Common myeloid progenitor, CD34-positive (primary cell): Measurements from ENCODE around the gene TAPBP.

Experiments used
- CTCF ChIA-PET: fragments of 350-600 bp; sonication (Branson Sonifier 250); formaldehyde crosslinking; loops from one replicate; lab custom pipeline; 2021; ENCODE audit warnings: antibody characterized with exemption; lab: Charles Lee
- POLR2A ChIA-PET: fragments of 350-600 bp; sonication (Branson Sonifier 250); formaldehyde crosslinking; loops from one replicate; lab custom pipeline; 2021; ENCODE audit warnings: antibody characterized with exemption; lab: Charles Lee
- DNase-seq, 3 donors: peaks; one replicate each; pipeline versions ENCODE4 v3.0.0 to v3.0.0-alpha.2; 2013
- H3K27ac ChIP-seq, 2 experiments: 1 replicate in 1 of 2; 2 replicates in 1 of 2; pipeline ENCODE4 v1.7.0; 2013; ENCODE audit warnings: inconsistent platforms in 2 of 2, low read length in 2 of 2, mild to moderate bottlenecking in 2 of 2, low read depth in 1 of 2, moderate library complexity in 1 of 2; ENCODE audit not compliant: severe bottlenecking in 2 of 2, insufficient read depth in 1 of 2, poor library complexity in 1 of 2
- H3K27me3 ChIP-seq, 5 experiments: replicated peaks in 2 of 5; 1 replicate in 3 of 5; 2 replicates in 2 of 5; pipeline versions ENCODE4 v1.6.1 to v1.7.0; 2013; ENCODE audit warnings: low read length in 4 of 5, mild to moderate bottlenecking in 2 of 5, moderate library complexity in 2 of 5, inconsistent platforms in 1 of 5; ENCODE audit not compliant: insufficient read depth in 5 of 5, control insufficient read depth in 4 of 5
- H3K36me3 ChIP-seq, 4 experiments: 1 replicate in 2 of 4; 2 replicates in 2 of 4; pipeline versions ENCODE4 v1.6.1 to v1.7.0; 2013; ENCODE audit warnings: low read length in 3 of 4, control low read depth in 1 of 4, mild to moderate bottlenecking in 1 of 4; ENCODE audit not compliant: control insufficient read depth in 4 of 4, insufficient read depth in 4 of 4
- H3K4me1 ChIP-seq, 4 experiments: 1 replicate in 3 of 4; 2 replicates in 1 of 4; pipeline versions ENCODE4 v1.6.1 to v1.7.1; 2013; ENCODE audit warnings: low read length in 3 of 4, mild to moderate bottlenecking in 3 of 4, control low read depth in 1 of 4, inconsistent platforms in 1 of 4, moderate library complexity in 1 of 4; ENCODE audit not compliant: control insufficient read depth in 4 of 4, insufficient read depth in 4 of 4; ENCODE audit errors: control extremely low read depth in 1 of 4
- H3K4me3 ChIP-seq, 7 experiments: 1 replicate in 4 of 7; 2 replicates in 3 of 7; pipeline versions ENCODE4 v1.5.1 to v1.7.0; 2013; ENCODE audit warnings: mild to moderate bottlenecking in 7 of 7, low read length in 6 of 7, moderate library complexity in 6 of 7, inconsistent platforms in 2 of 7, low read depth in 2 of 7, control low read depth in 1 of 7; ENCODE audit not compliant: insufficient read depth in 4 of 7, control insufficient read depth in 1 of 7; ENCODE audit errors: extremely low read depth in 1 of 7
- H3K9me3 ChIP-seq, 5 experiments: 1 replicate in 4 of 5; 2 replicates in 1 of 5; pipeline versions ENCODE4 v1.6.1 to v1.7.1; 2013; ENCODE audit warnings: low read length in 4 of 5, mild to moderate bottlenecking in 2 of 5, inconsistent platforms in 1 of 5, low read depth in 1 of 5, moderate library complexity in 1 of 5; ENCODE audit not compliant: control insufficient read depth in 4 of 5, insufficient read depth in 2 of 5; ENCODE audit errors: control extremely low read depth in 1 of 5
- WGBS: methylation state at CpG from one replicate; pipeline ENCODE4 v1.1.5; 2013; ENCODE audit not compliant: insufficient coverage; 5-methylcytosine and 5-hydroxymethylcytosine counted together

The TAPBP gene

DNA sequence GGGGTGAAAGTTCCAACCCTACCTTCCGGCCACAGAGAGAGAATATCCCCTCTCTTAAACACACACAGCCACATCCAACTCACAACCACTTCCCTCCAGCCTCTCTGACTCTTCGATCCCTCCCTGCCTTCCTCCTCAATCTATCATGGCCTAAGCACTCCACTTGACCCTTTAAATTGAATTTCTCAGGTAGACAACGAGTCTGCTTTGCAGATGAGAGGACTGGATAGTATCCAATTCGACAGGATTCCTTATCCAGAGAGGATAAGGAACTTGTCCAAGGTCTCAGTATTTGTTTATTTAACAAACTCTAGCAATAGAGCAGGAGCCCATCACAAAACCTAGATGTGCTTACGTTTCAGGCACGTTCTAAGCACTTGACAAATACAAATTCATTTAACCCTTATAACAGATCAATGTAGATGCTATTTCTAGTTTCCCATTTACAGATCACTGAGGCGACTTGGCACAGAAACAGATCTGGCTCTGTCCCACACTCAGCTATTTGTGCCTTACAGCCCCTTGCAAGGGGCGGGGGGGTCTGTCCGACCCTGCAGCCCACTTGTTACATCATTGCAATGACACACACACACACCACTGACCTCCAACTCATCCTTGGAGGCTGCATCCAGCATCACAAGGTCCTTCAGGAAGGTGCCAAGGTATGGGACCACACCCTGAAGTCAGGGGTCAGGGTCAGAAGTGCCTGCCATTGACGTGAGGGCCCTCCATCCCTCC, 19.6 kb downstream of the TAPBP start:
- CTCF ChIA-PET: interaction anchor here (5.8 kb wide), 1 partner anchor 14 kb away, joined by 96 read pairs; the partner anchor contains the start of gene B3GALT4
- Histone ChIP-seq H3K4me1 (peaks cover 0 to 32% (median 26%) of the 10 kb centered on the region in 4 experiments), H3K27me3 (no peaks in the 10 kb centered on the region), H3K9me3 (no peaks in the 10 kb centered on the region), H3K36me3 (peaks cover 9 to 66% (median 50%) of the 10 kb centered on the region in 4 experiments), H3K4me3 (no peak overlapping the region), H3K27ac (no peak overlapping the region)
- POLR2A ChIA-PET: no interaction called here
- no peak for DNase-seq
- 98% methylated on average over 7 of the region's 10 CpGs for WGBS

DNA sequence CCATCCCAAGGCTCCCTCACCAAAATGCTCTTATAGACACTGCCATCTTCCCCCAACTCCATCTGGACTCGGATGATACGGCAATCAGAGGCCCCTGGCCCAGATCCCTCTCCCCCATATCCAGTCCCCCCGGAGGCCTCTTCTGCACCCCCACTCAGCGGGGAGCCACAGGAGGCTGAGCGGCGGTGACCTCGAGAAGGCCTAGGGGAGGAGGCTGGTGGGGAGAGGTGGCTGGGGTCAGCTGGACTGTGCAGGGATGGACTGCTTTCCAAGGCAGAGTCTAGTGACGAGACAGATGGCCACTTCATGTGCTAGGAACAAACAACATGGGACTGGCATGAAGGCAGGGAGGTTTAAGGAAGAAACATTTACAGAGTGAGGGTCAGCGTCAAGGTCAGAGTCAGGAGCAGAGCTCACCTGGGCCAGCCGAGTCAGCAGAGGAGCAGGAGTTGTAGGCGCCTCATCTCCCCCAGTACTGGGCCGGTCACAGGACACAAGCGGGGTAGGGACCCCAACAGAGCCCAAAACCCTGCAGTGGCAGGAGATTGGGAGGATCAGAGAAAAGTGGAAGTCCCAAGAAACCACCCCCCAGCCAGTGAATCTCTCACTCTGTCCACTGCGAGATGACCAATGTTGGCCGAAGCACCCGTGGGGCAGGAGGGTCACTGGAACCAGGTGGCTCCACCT, 20.7 kb downstream of the TAPBP start:
- DNase-seq: no peak
- ChIA-PET CTCF (interaction anchor here (0.6 to 6.3 kb wide), 3 partner anchors 12 to 16 kb away, joined by 3 to 53 read pairs (median 5); partner anchors contain the start of gene B3GALT4), POLR2A (no interaction called here)
- Histone ChIP-seq H3K36me3 (peaks cover 9 to 68% (median 50%) of the 10 kb centered on the region in 4 experiments), H3K4me3 (no peak overlapping the region), H3K27ac (no peak overlapping the region), H3K9me3 (no peaks in the 10 kb centered on the region), H3K4me1 (peaks cover 0 to 35% (median 30%) of the 10 kb centered on the region in 4 experiments), H3K27me3 (no peaks in the 10 kb centered on the region)
- WGBS: 99% methylated on average over 9 of the region's 16 CpGs

DNA sequence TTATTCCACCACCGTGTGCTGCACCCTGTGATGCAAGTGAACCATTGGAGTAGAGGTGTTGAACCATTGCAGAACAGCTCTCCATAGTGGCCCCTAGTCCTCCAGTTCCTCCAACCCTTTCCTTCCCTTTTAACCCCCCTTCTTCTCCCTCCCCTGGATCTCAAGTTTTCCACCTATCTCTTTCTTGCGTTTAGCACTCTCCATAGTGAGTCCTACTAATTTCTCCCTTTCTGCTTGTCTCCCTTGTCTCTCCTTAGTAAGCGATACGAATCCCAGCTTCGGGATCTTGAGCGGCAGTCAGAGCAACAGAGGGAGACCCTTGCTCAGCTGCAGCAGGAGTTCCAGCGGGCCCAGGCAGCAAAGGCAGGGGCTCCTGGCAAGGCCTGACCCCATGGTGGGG, 23.4 kb downstream of the TAPBP start:
- Histone ChIP-seq H3K9me3 (no peaks in the 10 kb centered on the region), H3K36me3 (peaks cover 8 to 70% (median 54%) of the 10 kb centered on the region in 4 experiments), H3K4me1 (peaks cover 0 to 31% (median 23%) of the 10 kb centered on the region in 4 experiments), H3K27me3 (no peaks in the 10 kb centered on the region), H3K4me3 (peak overlapping the region in 5 of 7 experiments; percentile 74 to 98 (median 84)), H3K27ac (peak overlapping the region in 1 of 2 experiments; percentile 93)
- ChIA-PET CTCF (interaction anchor here (1.0 to 6.3 kb wide), 6 partner anchors 8 to 18 kb away, joined by 3 to 53 read pairs (median 6); partner anchors contain the start of genes B3GALT4 and RGL2), POLR2A (interaction anchor here (0.6 to 1.8 kb wide), 2 partner anchors 9 to 1623 kb away, joined by 3 to 5 read pairs; partner anchors contain the start of gene RGL2)
- WGBS: 75% methylated on average over 1 of the region's 7 CpGs
- DNase-seq: no peak

DNA sequence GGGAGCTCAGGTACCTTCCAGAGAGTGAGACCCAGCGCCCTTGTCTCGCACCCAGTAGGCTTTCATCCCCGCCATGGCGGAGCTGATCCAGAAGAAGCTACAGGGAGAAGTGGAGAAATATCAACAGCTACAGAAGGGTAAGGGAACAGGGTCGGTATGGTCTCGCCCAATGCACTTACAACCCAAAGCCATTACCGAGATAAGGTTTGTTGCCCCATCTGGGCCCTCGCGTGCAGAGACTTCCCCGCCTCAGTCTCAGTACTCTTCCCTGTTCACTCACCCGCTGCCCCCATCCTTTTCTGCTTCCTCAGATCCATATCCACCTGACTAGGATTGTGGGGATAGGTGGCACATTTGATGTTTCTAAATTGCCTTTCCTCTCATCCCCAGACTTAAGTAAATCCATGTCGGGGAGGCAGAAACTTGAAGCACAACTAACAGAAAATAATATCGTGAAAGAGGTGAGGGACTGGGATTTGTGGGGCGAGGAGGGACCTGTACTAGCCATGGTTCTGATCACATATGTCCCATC, 24.0 kb downstream of the TAPBP start:
- Histone ChIP-seq H3K4me1 (peaks cover 0 to 31% (median 23%) of the 10 kb centered on the region in 4 experiments), H3K36me3 (peaks cover 6 to 68% (median 51%) of the 10 kb centered on the region in 4 experiments), H3K4me3 (peak overlapping the region; percentile 57 to 98 (median 84)), H3K9me3 (no peaks in the 10 kb centered on the region), H3K27me3 (no peaks in the 10 kb centered on the region), H3K27ac (peak overlapping the region; percentile 64 to 93)
- DNase-seq: peak in 2 of 3 donors; percentile 48 to 57
- ChIA-PET POLR2A (interaction anchor here (1.1 to 2.5 kb wide), 5 partner anchors 9 to 54 kb away, joined by 4 to 17 read pairs (median 7); partner anchors contain the start of genes B3GALT4, RGL2, RPS18 and VPS52), CTCF (interaction anchor here (0.9 to 6.3 kb wide), 8 partner anchors 9 to 102 kb away, joined by 3 to 53 read pairs (median 4); partner anchors contain the start of genes B3GALT4, KIFC1, RGL2 and RPS18)
- WGBS: 0% methylated on average over 7 of the region's 14 CpGs

DNA sequence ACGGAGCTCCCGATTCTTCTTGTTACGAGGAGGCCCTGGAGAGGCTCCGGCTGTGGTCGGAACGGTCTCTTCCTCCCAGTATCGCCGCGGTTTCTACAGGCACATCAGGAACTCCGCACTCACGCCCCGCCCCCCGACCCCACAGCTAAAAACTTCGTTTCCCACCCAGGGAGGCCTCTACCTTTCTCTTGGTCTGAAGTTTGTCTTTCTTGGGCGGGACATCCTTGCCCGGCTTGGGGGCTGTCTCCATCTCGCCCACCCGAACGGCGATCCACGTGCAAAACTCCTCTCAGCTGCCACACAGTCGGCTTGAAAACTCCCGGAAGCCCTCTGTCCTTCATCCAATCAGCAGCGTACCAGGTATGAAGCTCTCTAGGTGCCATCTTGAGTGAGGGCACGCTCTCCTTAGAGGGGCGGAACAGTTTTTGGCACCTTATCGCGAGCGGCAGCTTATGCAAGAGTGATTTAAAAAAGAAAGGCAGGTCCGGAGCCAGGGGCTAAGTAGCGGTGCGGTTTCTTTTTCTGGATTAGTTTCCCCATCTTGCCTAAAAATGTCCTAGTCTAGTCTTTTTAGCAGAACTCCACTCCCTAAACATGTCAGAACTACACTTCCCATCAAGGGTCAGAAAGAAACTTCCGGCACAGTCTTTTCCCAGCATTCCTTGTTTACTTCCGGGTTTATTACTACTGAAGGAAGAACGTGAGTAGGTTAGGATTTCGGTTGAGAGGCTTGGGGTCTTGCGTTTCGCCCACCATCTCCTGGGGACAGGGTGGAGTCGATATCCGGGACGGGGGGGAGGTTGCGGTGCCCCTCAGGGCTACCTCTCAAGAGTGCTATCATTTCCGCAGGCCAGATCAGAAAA, 24.7 kb downstream of the TAPBP start, which contains the start of the genes PFDN6 and WDR46:
PFDN6 (plus strand) TSS at position 681 of the 863 bp plus-strand sequence. CDS start 256 bp downstream, outside the sequence.
WDR46 (minus strand) TSS at position 319 of the 863 bp plus-strand sequence; CDS start at position 250, 69 bp downstream.
- Histone ChIP-seq H3K4me3 (peak within 1 kb of the TSS; percentile 71 to 98 (median 84)), H3K27me3 (no peaks in the 10 kb centered on the region), H3K9me3 (no peaks in the 10 kb centered on the region), H3K4me1 (peaks cover 0 to 31% (median 23%) of the 10 kb centered on the region in 4 experiments), H3K36me3 (peaks cover 6 to 67% (median 54%) of the 10 kb centered on the region in 4 experiments), H3K27ac (peak within 1 kb of the TSS; percentile 64 to 93)
- ChIA-PET CTCF (interaction anchor here (0.7 to 6.3 kb wide), 13 partner anchors 8 to 129 kb away, joined by 3 to 53 read pairs (median 3); partner anchors contain the start of genes B3GALT4, CUTA, KIFC1 and RGL2), POLR2A (interaction anchor here (1.1 to 2.5 kb wide), 6 partner anchors 8 to 55 kb away, joined by 3 to 17 read pairs (median 6); partner anchors contain the start of genes B3GALT4, RGL2, RPS18 and VPS52)
- WGBS: 0% methylated on average over 40 of the region's 43 CpGs
- DNase-seq: peak; percentile 92 to 97 (median 96)
